Measurements from ENCODE around the gene ETS1. TPM values are rescaled to one million over a fixed set of nuclear protein-coding genes. Genes with fewer than 3 reads are reported as not detected.

Gene ETS1
- total RNA-seq, 2 experiments from 2014 or later = 203 to 466 TPM

GRCh38 chr11:128411812-128412211, 175.5 kb downstream of the ETS1 start:
- no TSS peak for BruUV-seq (replicated peaks)
- H4K20me1 ChIP-seq (ENCODE audit: insufficient read depth, low read length) = no peaks in the 10 kb centered on the region
- H3K9me2 ChIP-seq (ENCODE audit: insufficient read depth, low read length) = no peaks in the 10 kb centered on the region
- ChIA-PET CTCF (ENCODE audit: unreplicated experiment) (interaction anchor here (0.6 kb wide), 1 partner anchor 36 kb away, joined by 7 read pairs; no protein-coding TSS in a partner anchor), POLR2A (interaction anchor here (0.6 to 6.3 kb wide), 4 partner anchors 11 to 317 kb away, joined by 3 to 42 read pairs (median 6); no protein-coding TSS in a partner anchor)
- no peak for TF ChIP-seq CTCF (conservative IDR thresholded peaks at IDR 0.05; ENCODE audit: low read length)
- no peak for TF ChIP-seq EZH2phosphoT487 (IDR thresholded peaks at IDR 0.05; ENCODE audit: borderline replicate concordance, low read depth, low read length)
- H3K27ac ChIP-seq (ENCODE audit: low read depth, low read length, poor library complexity, severe bottlenecking) = no peak overlapping the region
- H3K79me2 ChIP-seq (ENCODE audit: insufficient read depth, low read depth, low read length) = no peaks in the 10 kb centered on the region
- H3K4me3 ChIP-seq (ENCODE audit: low read depth, low read length, poor library complexity, severe bottlenecking) = no peak overlapping the region
- H3K4me1 ChIP-seq (ENCODE audit: insufficient read depth, low read length, poor library complexity, severe bottlenecking) = peaks cover 5% of the 10 kb centered on the region
- no peak for DNase-seq (ENCODE audit: low spot score)
- no peaks in the 10 kb centered on the region for H3K9me3 ChIP-seq (ENCODE audit: low read length)
- no peak overlapping the region for H3K4me2 ChIP-seq (ENCODE audit: low read length)
- intact Hi-C loops (cut with micrococcal nuclease; ENCODE audit: unreplicated experiment) = no loop called here
- no peak overlapping the region for H2AFZ ChIP-seq (ENCODE audit: low read length)
- no peaks in the 10 kb centered on the region for H3K36me3 ChIP-seq (ENCODE audit: insufficient read depth, low read length)

GRCh38 chr11:128411150-128411549, 176.2 kb downstream of the ETS1 start:
- Histone ChIP-seq H2AFZ (ENCODE audit: low read length) (no peak overlapping the region), H3K9me3 (ENCODE audit: low read length) (no peaks in the 10 kb centered on the region), H3K9me2 (ENCODE audit: insufficient read depth, low read length) (no peaks in the 10 kb centered on the region), H3K27ac (ENCODE audit: low read depth, low read length, poor library complexity, severe bottlenecking) (no peak overlapping the region), H4K20me1 (ENCODE audit: insufficient read depth, low read length) (no peaks in the 10 kb centered on the region), H3K79me2 (ENCODE audit: insufficient read depth, low read depth, low read length) (no peaks in the 10 kb centered on the region), H3K36me3 (ENCODE audit: insufficient read depth, low read length) (no peaks in the 10 kb centered on the region), H3K4me2 (ENCODE audit: low read length) (no peak overlapping the region), H3K4me3 (ENCODE audit: low read depth, low read length, poor library complexity, severe bottlenecking) (no peak overlapping the region), H3K4me1 (ENCODE audit: insufficient read depth, low read length, poor library complexity, severe bottlenecking) (peaks cover 5% of the 10 kb centered on the region)
- no peak for TF ChIP-seq CTCF (conservative IDR thresholded peaks at IDR 0.05; ENCODE audit: low read length)
- TF ChIP-seq EZH2phosphoT487 (IDR thresholded peaks at IDR 0.05; ENCODE audit: borderline replicate concordance, low read depth, low read length) = no peak
- no peak for DNase-seq (ENCODE audit: low spot score)
- ChIA-PET POLR2A (interaction anchor here (0.6 to 6.3 kb wide), 2 partner anchors 10 to 27 kb away, joined by 5 to 42 read pairs; no protein-coding TSS in a partner anchor), CTCF (ENCODE audit: unreplicated experiment) (no interaction called here)
- BruUV-seq (replicated peaks) = no TSS peak
- intact Hi-C loops (cut with micrococcal nuclease; ENCODE audit: unreplicated experiment) = no loop called here

- no peaks in the 10 kb centered on the region for H3K79me2 ChIP-seq (ENCODE audit: insufficient read depth, low read depth, low read length)
- no peak for TF ChIP-seq EZH2phosphoT487 (IDR thresholded peaks at IDR 0.05; ENCODE audit: borderline replicate concordance, low read depth, low read length)
- no peak for TF ChIP-seq CTCF (conservative IDR thresholded peaks at IDR 0.05; ENCODE audit: low read length)
- H3K4me1 ChIP-seq (ENCODE audit: insufficient read depth, low read length, poor library complexity, severe bottlenecking) = peaks cover 5% of the 10 kb centered on the region
- no peak overlapping the region for H3K4me3 ChIP-seq (ENCODE audit: low read depth, low read length, poor library complexity, severe bottlenecking)
- no peaks in the 10 kb centered on the region for H3K36me3 ChIP-seq (ENCODE audit: insufficient read depth, low read length)
- no TSS peak for BruUV-seq (replicated peaks)
- no peak for DNase-seq (ENCODE audit: low spot score)
- CTCF ChIA-PET (ENCODE audit: unreplicated experiment) = no interaction called here
- H3K9me2 ChIP-seq (ENCODE audit: insufficient read depth, low read length) = no peaks in the 10 kb centered on the region
- intact Hi-C loops (cut with micrococcal nuclease; ENCODE audit: unreplicated experiment) = no loop called here
- POLR2A ChIA-PET = interaction anchor here (0.7 to 6.3 kb wide), 6 partner anchors 9 to 60 kb away, joined by 3 to 42 read pairs (median 6); no protein-coding TSS in a partner anchor
- H4K20me1 ChIP-seq (ENCODE audit: insufficient read depth, low read length) = no peaks in the 10 kb centered on the region
- H3K4me2 ChIP-seq (ENCODE audit: low read length) = no peak overlapping the region
- no peaks in the 10 kb centered on the region for H3K9me3 ChIP-seq (ENCODE audit: low read length)
- no peak overlapping the region for H2AFZ ChIP-seq (ENCODE audit: low read length)
- H3K27ac ChIP-seq (ENCODE audit: low read depth, low read length, poor library complexity, severe bottlenecking) = no peak overlapping the region
Measured at GRCh38 chr11:128409476-128409875, 177.9 kb downstream of the ETS1 start.
